ENCODE results near the gene HSD11B2. TPM values are rescaled to one million over a fixed set of nuclear protein-coding genes. Genes with fewer than 3 reads are reported as not detected.

The HSD11B2 gene
- total and polyA plus RNA-seq, 2 experiments from 2014 or later, result 0.93 to 2.3 TPM

DNA sequence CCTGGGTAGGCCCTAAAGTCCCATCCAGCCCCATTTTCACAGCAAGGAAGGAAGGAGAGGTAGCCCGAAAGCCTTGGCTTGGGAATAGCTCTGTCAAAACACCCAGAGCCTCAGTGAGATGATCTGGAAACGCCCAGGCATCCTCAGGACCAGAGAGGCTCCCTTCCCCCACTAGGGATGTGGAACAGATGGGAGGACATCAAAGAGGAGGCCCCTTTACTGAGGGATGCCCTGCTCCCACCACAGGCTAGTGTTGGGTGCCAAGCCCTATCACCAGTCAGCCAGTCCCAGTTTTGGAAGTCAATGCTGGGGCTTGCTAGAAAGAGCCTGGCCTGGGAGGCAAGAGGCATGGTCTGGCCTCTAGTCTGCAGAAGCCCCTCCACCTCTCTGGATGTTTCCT, 42.3 kb upstream of the HSD11B2 start:
- no peak overlapping the region for H3K27ac ChIP-seq
- no peaks in the 10 kb centered on the region for H3K36me3 ChIP-seq (replicated peaks; ENCODE audit: insufficient read depth, low read depth)
- H4K20me1 ChIP-seq (ENCODE audit: insufficient read depth, poor library complexity, severe bottlenecking), result no peaks in the 10 kb centered on the region
- H3K4me2 ChIP-seq, result no peak overlapping the region
- no peaks in the 10 kb centered on the region for H3K9me3 ChIP-seq (ENCODE audit: low read depth)
- no peak overlapping the region for H2AFZ ChIP-seq
- TF ChIP-seq, protein P1, sequence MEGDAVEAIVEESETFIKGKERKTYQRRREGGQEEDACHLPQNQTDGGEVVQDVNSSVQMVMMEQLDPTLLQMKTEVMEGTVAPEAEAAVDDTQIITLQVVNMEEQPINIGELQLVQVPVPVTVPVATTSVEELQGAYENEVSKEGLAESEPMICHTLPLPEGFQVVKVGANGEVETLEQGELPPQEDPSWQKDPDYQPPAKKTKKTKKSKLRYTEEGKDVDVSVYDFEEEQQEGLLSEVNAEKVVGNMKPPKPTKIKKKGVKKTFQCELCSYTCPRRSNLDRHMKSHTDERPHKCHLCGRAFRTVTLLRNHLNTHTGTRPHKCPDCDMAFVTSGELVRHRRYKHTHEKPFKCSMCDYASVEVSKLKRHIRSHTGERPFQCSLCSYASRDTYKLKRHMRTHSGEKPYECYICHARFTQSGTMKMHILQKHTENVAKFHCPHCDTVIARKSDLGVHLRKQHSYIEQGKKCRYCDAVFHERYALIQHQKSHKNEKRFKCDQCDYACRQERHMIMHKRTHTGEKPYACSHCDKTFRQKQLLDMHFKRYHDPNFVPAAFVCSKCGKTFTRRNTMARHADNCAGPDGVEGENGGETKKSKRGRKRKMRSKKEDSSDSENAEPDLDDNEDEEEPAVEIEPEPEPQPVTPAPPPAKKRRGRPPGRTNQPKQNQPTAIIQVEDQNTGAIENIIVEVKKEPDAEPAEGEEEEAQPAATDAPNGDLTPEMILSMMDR (IDR thresholded peaks at IDR 0.05; ENCODE audit: poor library complexity), result no peak
- TF ChIP-seq EZH2phosphoT487 (IDR thresholded peaks at IDR 0.05; ENCODE audit: low read depth, severe bottlenecking, unreplicated experiment) (no peak), EZH2 (IDR thresholded peaks at IDR 0.05; ENCODE audit: borderline replicate concordance) (no peak)
- peaks cover 7% of the 10 kb centered on the region for H3K4me1 ChIP-seq (ENCODE audit: insufficient read depth)
- H3K27me3 ChIP-seq, result peaks cover 8% of the 10 kb centered on the region
- H3K9me2 ChIP-seq (replicated peaks; ENCODE audit: insufficient read depth), result no peaks in the 10 kb centered on the region
- H3K4me3 ChIP-seq, result no peak overlapping the region
- H3K79me2 ChIP-seq, result no peaks in the 10 kb centered on the region
- whole genome bisulfite sequencing (ENCODE audit: low lambda C conversion rate, missing lambda C conversion rate), result 76% methylated on average over 2 of the region's 2 CpGs
- no peak for DNase-seq (ENCODE audit: low spot score)

DNA sequence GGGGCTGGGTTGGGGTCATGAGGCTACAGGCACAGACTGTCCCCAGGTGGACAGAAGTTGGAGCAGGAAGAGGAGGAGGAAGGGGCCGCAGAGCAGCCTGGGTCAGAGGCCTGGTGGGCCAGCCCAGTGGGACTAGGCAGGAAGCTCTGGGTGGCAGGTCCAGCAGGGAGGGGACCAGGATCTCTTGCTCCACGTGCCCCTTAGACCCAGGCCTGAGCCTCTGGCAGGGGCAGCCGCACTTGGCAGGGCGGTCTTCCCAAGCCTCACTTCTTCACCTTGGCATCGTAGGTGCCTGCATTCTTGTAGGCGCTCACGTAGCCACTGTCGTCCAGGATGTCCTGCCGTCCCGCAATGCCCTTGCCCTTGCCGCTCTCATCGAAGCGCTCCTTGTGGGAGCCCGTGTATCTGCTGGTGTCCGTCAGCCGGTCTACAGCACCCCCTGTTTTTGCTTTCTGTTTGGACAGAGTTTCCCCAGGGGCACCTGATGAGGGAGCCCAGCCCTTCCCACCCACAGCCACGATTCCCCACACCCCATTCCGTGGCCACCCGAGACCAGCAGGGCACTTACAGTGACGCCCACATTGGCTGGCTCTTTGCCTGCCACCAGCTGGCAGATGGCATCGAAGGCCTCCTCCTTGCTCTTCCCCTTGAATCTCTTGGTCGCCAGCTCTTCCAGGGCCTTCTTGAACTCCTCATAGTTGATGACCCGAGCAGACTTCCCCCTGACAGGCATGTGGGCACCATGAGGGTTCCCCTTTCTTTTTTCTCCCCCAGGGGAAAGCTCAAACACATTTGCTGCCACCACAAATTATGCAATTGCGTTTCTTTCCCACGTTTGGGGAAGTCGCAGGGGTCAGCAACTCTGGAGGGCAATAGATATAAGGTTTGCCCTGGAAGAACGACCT, 40.8 kb upstream of the HSD11B2 start:
- Histone ChIP-seq H3K9me2 (replicated peaks; ENCODE audit: insufficient read depth) (no peaks in the 10 kb centered on the region), H3K4me2 (no peak overlapping the region), H3K9me3 (ENCODE audit: low read depth) (no peaks in the 10 kb centered on the region), H3K27ac (no peak overlapping the region), H4K20me1 (ENCODE audit: insufficient read depth, poor library complexity, severe bottlenecking) (no peaks in the 10 kb centered on the region), H2AFZ (no peak overlapping the region), H3K36me3 (replicated peaks; ENCODE audit: insufficient read depth, low read depth) (no peaks in the 10 kb centered on the region), H3K27me3 (peaks cover 22% of the 10 kb centered on the region), H3K79me2 (no peaks in the 10 kb centered on the region), H3K4me3 (no peak overlapping the region), H3K4me1 (ENCODE audit: insufficient read depth) (peaks cover 15% of the 10 kb centered on the region)
- 96% methylated on average over 25 of the region's 27 CpGs for WGBS (ENCODE audit: low lambda C conversion rate, missing lambda C conversion rate)
- DNase-seq (ENCODE audit: low spot score), result no peak
- no peak for TF ChIP-seq EZH2 (IDR thresholded peaks at IDR 0.05; ENCODE audit: borderline replicate concordance)
- TF ChIP-seq, protein P1 (IDR thresholded peaks at IDR 0.05; ENCODE audit: poor library complexity), result no peak
- no peak for TF ChIP-seq EZH2phosphoT487 (IDR thresholded peaks at IDR 0.05; ENCODE audit: low read depth, severe bottlenecking, unreplicated experiment)

DNA sequence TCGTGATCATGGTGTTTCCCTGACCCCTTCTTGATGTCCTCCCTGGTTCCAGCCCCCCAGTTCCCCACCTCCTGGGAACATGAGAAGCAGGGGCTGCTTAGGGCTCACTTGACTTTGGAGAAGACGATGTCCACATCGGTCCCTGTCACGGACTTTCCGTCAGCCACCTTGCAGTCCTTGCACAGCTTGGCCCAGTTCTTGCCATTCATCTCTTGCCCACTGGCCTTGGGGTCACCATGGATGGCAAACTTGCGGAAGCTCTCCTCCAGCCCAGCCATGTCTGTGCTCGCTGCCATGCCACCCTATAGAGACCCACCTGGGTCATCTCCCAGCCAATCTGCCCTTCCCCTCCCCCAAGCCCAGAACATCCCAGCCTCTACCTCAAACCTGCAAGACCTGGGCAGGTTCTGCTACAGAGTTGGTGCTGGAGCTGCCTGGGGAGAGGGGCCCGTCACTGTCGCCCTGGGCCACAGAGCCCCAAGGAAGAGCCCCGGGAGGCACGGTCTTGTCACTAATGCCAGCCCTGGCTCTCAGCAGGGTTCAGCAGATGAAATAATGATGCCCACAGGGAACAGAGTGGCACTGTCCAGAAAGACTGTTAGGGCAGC, 40.0 kb upstream of the HSD11B2 start:
- TF ChIP-seq EZH2phosphoT487 (IDR thresholded peaks at IDR 0.05; ENCODE audit: low read depth, severe bottlenecking, unreplicated experiment) (no peak), EZH2 (IDR thresholded peaks at IDR 0.05; ENCODE audit: borderline replicate concordance) (no peak)
- TF ChIP-seq, protein P1 (IDR thresholded peaks at IDR 0.05; ENCODE audit: poor library complexity), result no peak
- no peak overlapping the region for H2AFZ ChIP-seq
- no peak for DNase-seq (ENCODE audit: low spot score)
- H3K4me3 ChIP-seq, result no peak overlapping the region
- H4K20me1 ChIP-seq (ENCODE audit: insufficient read depth, poor library complexity, severe bottlenecking), result no peaks in the 10 kb centered on the region
- H3K4me1 ChIP-seq (ENCODE audit: insufficient read depth), result peaks cover 15% of the 10 kb centered on the region
- H3K9me2 ChIP-seq (replicated peaks; ENCODE audit: insufficient read depth), result no peaks in the 10 kb centered on the region
- H3K9me3 ChIP-seq (ENCODE audit: low read depth), result no peaks in the 10 kb centered on the region
- 96% methylated on average over 11 of the region's 11 CpGs for WGBS (ENCODE audit: low lambda C conversion rate, missing lambda C conversion rate)
- no peak overlapping the region for H3K4me2 ChIP-seq
- peaks cover 29% of the 10 kb centered on the region for H3K27me3 ChIP-seq
- no peaks in the 10 kb centered on the region for H3K36me3 ChIP-seq (replicated peaks; ENCODE audit: insufficient read depth, low read depth)
- no peak overlapping the region for H3K27ac ChIP-seq
- no peaks in the 10 kb centered on the region for H3K79me2 ChIP-seq
